GM19240 (cell line): ENCODE results near the gene ZNF222.
A peak's percentile ranks its signal among the peaks of the same experiment; 100 is the strongest.

Experiments
- DNase-seq: peaks from one replicate; pipeline ENCODE4 v3.0.0; 2011; ENCODE audit warnings: low spot score; ENCODE audit not compliant: insufficient read length

ZNF222 gene

GRCh38 chr19:44025217-44025936, at the start of gene ZNF222:
TSS of gene ZNF222 (plus strand) at chr19:44025379. CDS start at chr19:44025437, 58 bp downstream.
- DNase-seq, result peak; percentile 52

DNA sequence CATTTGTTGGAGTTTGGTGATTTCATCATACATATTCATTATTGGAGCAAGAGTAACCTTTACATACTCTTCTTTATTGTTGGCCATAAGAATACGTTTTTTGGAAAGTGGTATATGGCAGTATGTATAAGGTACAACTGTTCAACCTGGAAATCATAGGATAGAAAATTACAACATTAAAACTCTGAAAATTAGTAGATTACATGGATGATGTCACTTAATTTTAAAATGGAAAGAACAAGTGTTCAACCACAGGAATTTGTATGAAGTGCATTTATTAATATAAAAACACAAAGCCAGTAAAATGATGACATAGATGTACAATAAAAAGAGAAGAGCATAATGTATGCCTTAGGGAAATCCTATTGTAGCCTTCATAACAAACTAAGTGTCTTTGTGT, 48.4 kb upstream of the ZNF222 start:
- no peak for DNase-seq

GRCh38 chr19:43983544-43983911, 41.7 kb upstream of the ZNF222 start:
- DNase-seq, result no peak

GRCh38 chr19:43983912-43984686, 41.1 kb upstream of the ZNF222 start, which contains the start of gene ZNF155:
TSS of gene ZNF155 (plus strand) at chr19:43984188. CDS start at chr19:43988544, 4,356 bp downstream.
- peak; percentile 47 for DNase-seq

GRCh38 chr19:43984687-43985000, 40.5 kb upstream of the ZNF222 start:
- DNase-seq, result no peak

DNA sequence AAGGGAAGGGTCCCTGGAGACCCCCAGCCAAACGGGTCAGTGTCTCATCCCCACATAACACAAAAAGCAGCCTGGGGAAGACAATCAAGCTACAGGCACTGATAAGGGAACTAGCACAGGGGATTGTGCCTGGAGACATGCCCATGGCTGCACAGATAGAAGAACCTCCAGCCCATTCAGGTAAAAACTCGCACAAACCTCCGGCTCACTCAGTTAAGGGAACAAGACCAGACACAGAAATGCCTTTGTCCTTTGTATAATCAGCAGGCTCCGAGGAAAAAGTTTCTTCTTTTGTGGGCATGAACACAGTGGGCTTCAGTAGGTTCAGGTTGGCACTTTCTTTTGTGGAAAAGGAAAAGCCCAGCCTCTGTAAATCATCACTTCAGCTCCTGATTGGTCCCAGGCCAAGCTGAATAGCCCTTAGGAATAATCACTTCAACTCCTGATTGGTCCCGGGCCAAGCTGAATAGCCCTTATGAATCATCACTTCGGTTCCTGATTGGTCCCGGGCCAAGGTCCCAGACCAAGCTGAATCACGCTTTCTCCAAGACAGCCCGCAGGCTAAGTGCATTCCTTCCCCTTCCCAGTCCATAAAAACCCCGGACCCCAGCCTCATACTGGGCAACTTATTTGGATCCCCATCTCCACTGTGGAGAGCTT, 27.4 kb upstream of the ZNF222 start:
- DNase-seq, result no peak

DNA sequence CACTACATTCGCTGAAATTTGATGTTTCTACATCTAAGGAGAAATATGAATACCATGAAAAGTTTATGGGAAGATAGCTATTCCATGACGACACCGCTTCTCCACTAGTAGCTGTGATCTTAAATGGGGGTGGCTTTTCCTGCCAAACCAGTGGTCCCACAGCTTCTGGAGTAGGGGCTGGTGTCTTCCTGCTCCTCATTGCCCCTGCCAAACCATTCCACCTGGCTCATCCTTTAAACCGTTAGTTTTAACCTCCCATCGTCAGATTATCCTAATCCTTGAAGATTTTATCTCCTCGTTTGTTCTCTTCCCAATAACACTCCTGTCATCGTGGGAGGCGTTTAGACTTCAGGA, 23.0 kb upstream of the ZNF222 start:
- no peak for DNase-seq

DNA sequence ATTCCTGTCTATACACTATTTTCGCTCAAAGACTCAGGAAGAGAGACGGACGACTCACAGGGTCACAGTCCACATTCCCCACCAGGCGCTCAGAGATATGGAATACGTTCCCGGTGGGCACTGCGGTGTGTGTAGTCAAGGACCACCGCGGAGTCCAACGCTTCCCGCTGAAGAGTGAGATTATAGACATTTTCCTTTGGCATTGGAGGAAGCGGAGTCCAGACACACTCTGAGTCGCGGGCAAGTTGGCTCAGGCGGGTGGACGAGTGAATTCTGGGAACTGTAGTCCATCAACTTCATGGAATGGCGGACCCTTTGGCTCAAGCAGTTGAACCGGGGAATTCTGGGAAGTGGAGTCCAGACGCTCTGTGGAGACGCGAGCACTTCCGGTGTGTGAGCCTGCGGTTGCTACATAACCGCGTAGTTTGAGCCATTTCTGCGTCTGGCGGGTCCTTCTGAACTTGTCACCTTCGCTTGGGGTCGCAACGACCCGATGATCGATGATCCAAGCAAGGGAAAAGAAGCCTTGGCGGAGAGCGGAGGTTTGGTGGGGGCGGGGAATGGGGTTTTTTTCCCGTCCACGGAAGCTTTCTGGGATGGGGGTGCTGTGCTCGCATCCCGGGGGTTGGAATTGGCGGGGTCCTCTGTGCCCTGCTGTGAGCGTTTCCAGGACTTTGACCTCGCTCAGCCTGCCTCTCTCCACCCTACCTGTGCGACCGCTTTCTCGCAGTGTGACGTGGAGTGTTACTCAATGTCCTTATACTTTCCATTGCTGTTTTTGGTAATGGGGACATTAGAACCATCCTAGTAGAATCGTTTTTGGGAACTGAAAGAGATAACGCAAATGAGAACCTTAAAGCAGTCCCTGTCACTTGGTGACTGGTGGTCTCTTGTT, 22.4 kb upstream of the ZNF222 start, which contains the start of gene ZNF230:
ZNF230 (plus strand) TSS at position 392 of the 895 bp plus-strand sequence. CDS start 4,122 bp downstream, outside the sequence.
- DNase-seq, result peak; percentile 68

GRCh38 chr19:44003461-44004009, 21.6 kb upstream of the ZNF222 start:
- DNase-seq, result no peak

- DNase-seq, result no peak
Measured at GRCh38 chr19:44005973-44006372, 19.2 kb upstream of the ZNF222 start.

DNA sequence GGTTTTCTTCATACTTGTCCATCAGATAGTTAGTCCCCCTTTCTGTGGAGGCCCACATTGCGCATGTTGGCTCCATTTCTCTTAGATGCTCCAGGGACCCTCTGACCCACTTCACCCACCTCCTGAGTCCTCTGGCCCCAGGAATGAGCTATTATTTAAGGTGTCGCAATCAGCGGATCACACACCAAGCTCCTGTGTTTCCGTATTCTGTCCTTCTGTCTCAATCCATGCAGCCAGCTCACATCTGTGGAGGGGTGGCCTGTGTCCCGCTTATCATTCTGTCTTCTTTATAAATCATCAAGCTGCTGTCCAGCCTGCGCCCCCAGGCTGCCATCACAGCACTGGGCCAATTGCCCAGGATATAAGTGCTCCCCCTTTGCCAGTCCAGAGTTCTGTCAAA, 17.7 kb upstream of the ZNF222 start:
- no peak for DNase-seq

DNA sequence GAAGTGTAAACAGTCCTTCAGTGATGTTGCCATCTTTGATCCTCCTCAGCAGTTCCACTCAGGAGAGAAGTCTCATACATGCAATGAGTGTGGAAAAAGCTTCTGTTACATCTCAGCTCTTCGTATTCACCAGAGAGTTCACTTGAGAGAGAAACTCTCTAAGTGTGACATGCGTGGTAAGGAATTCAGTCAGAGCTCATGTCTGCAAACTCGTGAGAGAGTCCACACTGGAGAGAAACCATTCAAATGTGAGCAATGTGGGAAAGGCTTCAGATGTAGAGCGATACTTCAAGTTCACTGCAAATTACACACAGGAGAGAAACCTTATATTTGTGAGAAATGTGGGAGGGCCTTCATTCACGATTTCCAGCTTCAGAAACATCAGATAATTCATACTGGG, 14.7 kb upstream of the ZNF222 start:
- no peak for DNase-seq

DNA sequence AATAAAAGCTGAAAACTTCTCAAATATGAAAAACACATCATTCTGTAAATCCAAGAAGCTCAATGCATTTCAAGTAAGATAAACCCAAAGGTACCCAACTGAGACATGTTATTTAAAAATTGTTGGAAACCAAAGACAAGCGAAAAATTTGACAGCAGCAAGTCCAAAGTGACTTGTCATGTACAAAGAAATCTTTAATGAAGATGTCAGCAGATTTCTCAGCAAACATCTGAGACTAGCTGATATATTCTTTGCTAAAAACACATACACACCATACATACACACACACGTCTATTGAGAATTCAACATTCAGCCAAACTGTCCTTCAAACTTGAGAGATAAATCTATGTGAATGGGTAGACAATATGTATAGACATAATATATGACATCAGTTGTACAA, 5.7 kb upstream of the ZNF222 start:
- no peak for DNase-seq

DNA sequence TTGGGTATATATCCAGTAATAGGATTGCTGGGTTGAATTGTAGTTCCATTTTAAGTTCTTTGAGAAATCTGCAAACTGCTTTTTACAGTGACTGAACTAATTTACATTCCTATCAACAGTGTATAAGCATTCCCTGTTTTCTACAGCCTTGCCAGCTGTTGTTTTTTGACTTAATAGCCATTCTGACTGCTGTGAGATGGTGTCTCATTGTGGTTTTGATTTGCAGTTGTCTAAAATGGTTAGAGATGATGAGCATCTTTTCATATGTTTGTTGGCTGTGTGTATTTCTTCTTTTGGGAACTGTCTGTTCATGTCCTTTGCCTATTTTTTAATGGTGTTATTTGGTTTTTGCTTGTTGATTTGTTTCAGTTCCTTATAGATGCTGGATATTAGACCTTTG, 4.0 kb upstream of the ZNF222 start:
- no peak for DNase-seq

GRCh38 chr19:44024900-44025216, 321 bp upstream of the ZNF222 start:
- no peak for DNase-seq

GRCh38 chr19:44026622-44027021, 1.4 kb downstream of the ZNF222 start:
- DNase-seq, result no peak

- no peak for DNase-seq
Measured at GRCh38 chr19:44032001-44032610, 6.9 kb downstream of the ZNF222 start.

GRCh38 chr19:44042147-44042546, 17.0 kb downstream of the ZNF222 start:
- no peak for DNase-seq

DNA sequence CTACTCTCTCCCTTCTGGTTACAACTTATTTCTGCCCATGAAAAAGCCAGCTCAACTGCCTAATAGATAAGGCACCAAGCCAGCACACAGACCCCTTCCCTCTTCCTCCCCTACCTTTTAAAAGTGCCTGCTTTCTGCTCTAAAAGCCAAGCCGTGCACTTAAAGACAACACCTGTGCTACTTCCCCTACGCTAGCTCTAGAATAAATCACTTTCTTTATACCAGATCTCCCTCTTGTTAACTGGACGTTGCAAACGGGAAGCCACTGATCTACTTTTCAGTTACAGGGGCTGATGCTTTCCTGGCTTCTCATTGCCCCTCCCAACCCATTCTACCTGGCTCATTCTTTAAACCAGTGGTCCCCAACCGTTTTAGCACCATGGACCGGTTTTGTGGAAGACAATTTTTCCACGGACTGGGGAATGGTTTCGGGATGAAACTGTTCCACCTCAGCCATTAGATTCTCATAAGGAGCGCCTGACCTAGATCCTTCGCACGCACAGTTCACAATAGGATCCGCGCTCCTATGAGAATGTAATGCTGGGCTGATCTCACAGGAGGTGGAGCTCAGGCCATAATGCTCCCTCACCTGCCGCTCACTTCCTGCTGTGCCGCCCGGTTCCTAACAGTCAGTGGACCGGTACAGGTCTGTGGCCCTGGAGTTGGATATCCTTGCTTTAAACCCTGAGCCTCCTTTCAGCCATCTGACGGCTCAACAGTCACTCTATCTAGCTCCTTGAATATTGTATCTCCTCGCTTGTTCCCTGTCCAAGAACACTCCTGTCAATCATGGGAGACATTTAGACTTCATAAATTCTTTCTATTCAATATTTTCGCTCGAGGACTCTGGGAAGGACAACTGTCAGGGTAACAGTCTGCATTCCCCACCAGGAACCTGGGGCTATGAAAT, 25.8 kb downstream of the ZNF222 start:
- DNase-seq, result no peak
